ENCODE measurements around the gene TLR8.
A peak's percentile ranks its signal among the peaks of the same experiment; 100 is the strongest.
"Not testable (repeated sequence)": the region's sequence is repeated elsewhere in the genome, so short reads cannot be mapped to it uniquely, and the experiment has no call there.

Gene TLR8

GRCh38 chrX:12899506-12899905 is 6.9 kb upstream of the TLR8 start:
- no peak for DNase-seq

GRCh38 chrX:12901486-12901885 is 4.9 kb upstream of the TLR8 start:
- DNase-seq = peak; percentile 47

- DNase-seq = no peak
Observed at GRCh38 chrX:12903646-12904045, 2.8 kb upstream of the TLR8 start.

GRCh38 chrX:12910423-12911121 is 4.2 kb downstream of the TLR8 start:
- DNase-seq = no peak

- DNase-seq = no peak
Observed at GRCh38 chrX:12911122-12911470, 4.7 kb downstream of the TLR8 start.

- no peak for DNase-seq
Observed at GRCh38 chrX:12912791-12913482, 6.5 kb downstream of the TLR8 start.

GRCh38 chrX:12917753-12918152 is 11.3 kb downstream of the TLR8 start:
- no peak for DNase-seq

- DNase-seq = no peak
Observed at GRCh38 chrX:12919051-12919450, 12.6 kb downstream of the TLR8 start.

GRCh38 chrX:12919620-12920019 is 13.2 kb downstream of the TLR8 start:
- DNase-seq = no peak

GRCh38 chrX:12920990-12921389 is 14.6 kb downstream of the TLR8 start:
- DNase-seq = no peak

- DNase-seq = no peak
Observed at GRCh38 chrX:12921886-12922598, 15.6 kb downstream of the TLR8 start.

GRCh38 chrX:12922599-12922919 is 16.1 kb downstream of the TLR8 start:
- DNase-seq = no peak

GRCh38 chrX:12929701-12930100 is 23.3 kb downstream of the TLR8 start:
- DNase-seq = no peak

- DNase-seq = no peak
Observed at GRCh38 chrX:12930150-12930549, 23.7 kb downstream of the TLR8 start.

- DNase-seq = no peak
Observed at GRCh38 chrX:12932244-12932643, 25.8 kb downstream of the TLR8 start.

- DNase-seq = no peak
Observed at GRCh38 chrX:12934850-12935249, 28.4 kb downstream of the TLR8 start.

GRCh38 chrX:12936947-12937346 is 30.5 kb downstream of the TLR8 start:
- DNase-seq = no peak

GRCh38 chrX:12940471-12940870 is 34.1 kb downstream of the TLR8 start:
- not testable (repeated sequence) for DNase-seq

- DNase-seq = not testable (repeated sequence)
Observed at GRCh38 chrX:12943592-12943991, 37.2 kb downstream of the TLR8 start.

- DNase-seq = not testable (repeated sequence)
Observed at GRCh38 chrX:12944452-12944851, 38.0 kb downstream of the TLR8 start.

GRCh38 chrX:12945494-12945893 is 39.1 kb downstream of the TLR8 start:
- DNase-seq = no peak

GRCh38 chrX:12946406-12946805 is 40.0 kb downstream of the TLR8 start:
- no peak for DNase-seq

- peak; percentile 69 for DNase-seq
Observed at GRCh38 chrX:12946838-12947544, 40.6 kb downstream of the TLR8 start.

All from right hindlimb (tissue), 1 donor.